Measurements from ENCODE around the gene GFRA1. TPM values are rescaled to one million over a fixed set of nuclear protein-coding genes. Genes with fewer than 3 reads are reported as not detected.
"Not testable (repeated sequence)": the region's sequence is repeated elsewhere in the genome, so short reads cannot be mapped to it uniquely, and the experiment has no call there.

The GFRA1 gene
- total RNA-seq, 4 donors from 2014 or later = 19.8 to 61.8 (median 25.2) TPM

DNA sequence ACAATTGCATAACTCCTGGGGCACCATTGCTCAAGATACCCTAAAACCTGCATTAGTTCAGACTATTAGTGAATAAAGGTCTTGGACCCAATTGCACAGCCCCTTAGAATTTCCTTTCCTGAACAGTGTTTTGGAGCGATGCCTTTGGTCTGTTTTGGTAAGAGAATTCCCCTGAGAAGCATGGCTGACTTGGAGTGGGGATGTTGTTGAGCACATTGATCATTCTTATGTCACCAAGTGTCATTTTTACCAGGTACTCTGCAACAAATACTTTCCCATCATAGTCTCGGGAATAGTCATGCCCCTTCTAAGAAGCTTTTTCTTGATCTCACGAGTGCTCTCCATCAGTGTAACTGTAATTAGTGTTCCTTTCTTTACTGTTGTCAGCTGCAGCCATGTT, 229.7 kb downstream of the GFRA1 start:
- 84% methylated on average over 3 of the region's 3 CpGs for WGBS
- DNase-seq (ENCODE audit: low spot score in 2 of 2) = no peak
- Histone ChIP-seq H3K4me1 (peaks cover 13% of the 10 kb centered on the region), H3K27me3 (no peaks in the 10 kb centered on the region), H3K27ac (no peak overlapping the region), H3K36me3 (no peaks in the 10 kb centered on the region), H3K9me3 (no peaks in the 10 kb centered on the region), H3K4me3 (no peak overlapping the region)
- TF ChIP-seq EP300 (IDR thresholded peaks at IDR 0.05) = no peak
- no peak for TF ChIP-seq POLR2A (IDR thresholded peaks at IDR 0.05)
- TF ChIP-seq, protein P1, sequence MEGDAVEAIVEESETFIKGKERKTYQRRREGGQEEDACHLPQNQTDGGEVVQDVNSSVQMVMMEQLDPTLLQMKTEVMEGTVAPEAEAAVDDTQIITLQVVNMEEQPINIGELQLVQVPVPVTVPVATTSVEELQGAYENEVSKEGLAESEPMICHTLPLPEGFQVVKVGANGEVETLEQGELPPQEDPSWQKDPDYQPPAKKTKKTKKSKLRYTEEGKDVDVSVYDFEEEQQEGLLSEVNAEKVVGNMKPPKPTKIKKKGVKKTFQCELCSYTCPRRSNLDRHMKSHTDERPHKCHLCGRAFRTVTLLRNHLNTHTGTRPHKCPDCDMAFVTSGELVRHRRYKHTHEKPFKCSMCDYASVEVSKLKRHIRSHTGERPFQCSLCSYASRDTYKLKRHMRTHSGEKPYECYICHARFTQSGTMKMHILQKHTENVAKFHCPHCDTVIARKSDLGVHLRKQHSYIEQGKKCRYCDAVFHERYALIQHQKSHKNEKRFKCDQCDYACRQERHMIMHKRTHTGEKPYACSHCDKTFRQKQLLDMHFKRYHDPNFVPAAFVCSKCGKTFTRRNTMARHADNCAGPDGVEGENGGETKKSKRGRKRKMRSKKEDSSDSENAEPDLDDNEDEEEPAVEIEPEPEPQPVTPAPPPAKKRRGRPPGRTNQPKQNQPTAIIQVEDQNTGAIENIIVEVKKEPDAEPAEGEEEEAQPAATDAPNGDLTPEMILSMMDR (IDR thresholded peaks at IDR 0.05) = no peak

DNA sequence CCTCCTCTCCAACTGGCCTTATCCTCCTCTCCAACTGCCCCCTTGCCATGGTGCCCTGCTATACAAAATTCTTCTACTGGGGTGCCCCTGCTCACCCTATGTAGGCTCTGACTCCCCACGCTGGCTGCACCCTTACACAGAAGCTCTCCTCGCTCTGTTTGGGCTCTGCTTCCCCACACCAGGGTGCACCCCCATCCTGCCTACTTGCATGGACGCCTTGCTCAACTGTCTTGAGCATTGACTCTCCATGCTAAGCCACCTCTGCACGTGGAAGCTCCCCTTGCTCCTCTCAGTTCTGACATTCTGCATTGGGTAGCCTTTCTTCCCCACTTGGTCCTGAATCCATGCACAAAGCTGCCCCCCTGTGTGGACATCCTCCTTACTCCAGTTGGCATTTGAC, 231.1 kb downstream of the GFRA1 start:
- peaks cover 14% of the 10 kb centered on the region for H3K4me1 ChIP-seq
- H3K4me3 ChIP-seq = no peak overlapping the region
- H3K27ac ChIP-seq = no peak overlapping the region
- no peak for TF ChIP-seq EP300 (IDR thresholded peaks at IDR 0.05)
- no peak for TF ChIP-seq POLR2A (IDR thresholded peaks at IDR 0.05)
- no peak for TF ChIP-seq POLR2AphosphoS5 (IDR thresholded peaks at IDR 0.05)
- TF ChIP-seq, protein P1 (IDR thresholded peaks at IDR 0.05) = no peak
- no peaks in the 10 kb centered on the region for H3K9me3 ChIP-seq
- no peaks in the 10 kb centered on the region for H3K36me3 ChIP-seq
- DNase-seq (ENCODE audit: low spot score in 2 of 2) = no peak
- H3K27me3 ChIP-seq = no peaks in the 10 kb centered on the region
- 94% methylated on average over 4 of the region's 4 CpGs for WGBS

DNA sequence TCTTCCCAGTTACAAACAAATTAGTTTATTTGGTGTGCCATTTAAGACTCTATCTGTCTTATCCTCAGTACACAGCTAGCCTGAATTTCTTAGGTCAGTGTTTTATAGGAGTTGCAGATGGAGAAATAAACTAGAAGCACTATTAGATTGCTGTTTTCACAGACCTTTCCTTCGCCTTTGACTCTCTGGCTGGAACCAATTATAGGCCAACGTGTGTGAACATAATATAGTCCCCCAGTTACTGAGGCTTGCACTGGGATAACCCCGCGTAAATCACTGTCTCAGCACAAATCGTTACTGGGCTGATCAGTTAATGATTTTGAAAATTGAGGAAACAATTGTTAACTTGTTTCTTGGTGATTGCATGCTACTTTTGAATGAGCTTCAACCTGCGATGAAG, 233.4 kb downstream of the GFRA1 start:
- TF ChIP-seq EP300 (IDR thresholded peaks at IDR 0.05) (no peak), POLR2A (IDR thresholded peaks at IDR 0.05) (no peak)
- TF ChIP-seq, protein P1 (IDR thresholded peaks at IDR 0.05) = no peak
- Histone ChIP-seq H3K27ac (no peak overlapping the region), H3K4me1 (peaks cover 8% of the 10 kb centered on the region), H3K9me3 (no peaks in the 10 kb centered on the region), H3K4me3 (no peak overlapping the region), H3K36me3 (no peaks in the 10 kb centered on the region), H3K27me3 (no peaks in the 10 kb centered on the region)
- no peak for DNase-seq (ENCODE audit: low spot score in 2 of 2)
- WGBS = 80% methylated on average over 6 of the region's 6 CpGs

GRCh38 chr10:116038259-116038658, 234.7 kb downstream of the GFRA1 start:
- WGBS = 35% methylated on average over 3 of the region's 3 CpGs
- no peak overlapping the region for H3K4me3 ChIP-seq
- peak in 1 of 2 donors; percentile 81 for DNase-seq (ENCODE audit: low spot score in 2 of 2)
- no peaks in the 10 kb centered on the region for H3K27me3 ChIP-seq
- H3K36me3 ChIP-seq = no peaks in the 10 kb centered on the region
- no peak overlapping the region for H3K27ac ChIP-seq
- TF ChIP-seq, protein P1 (IDR thresholded peaks at IDR 0.05) = no peak
- TF ChIP-seq POLR2AphosphoS5 (IDR thresholded peaks at IDR 0.05) = peak in 2 of 3 donors; percentile 68 to 88
- H3K9me3 ChIP-seq = no peaks in the 10 kb centered on the region
- H3K4me1 ChIP-seq = peaks cover 8% of the 10 kb centered on the region

GRCh38 chr10:116035406-116035805, 237.6 kb downstream of the GFRA1 start:
- not testable (repeated sequence) for H3K36me3 ChIP-seq; H3K27ac ChIP-seq; H3K4me3 ChIP-seq; H3K27me3 ChIP-seq; H3K9me3 ChIP-seq; H3K4me1 ChIP-seq; DNase-seq (ENCODE audit: low spot score in 2 of 2)

- 92% methylated on average over 2 of the region's 3 CpGs for WGBS
- no peaks in the 10 kb centered on the region for H3K4me1 ChIP-seq
- no peak overlapping the region for H3K4me3 ChIP-seq
- TF ChIP-seq EP300 (IDR thresholded peaks at IDR 0.05) (no peak), POLR2A (IDR thresholded peaks at IDR 0.05) (no peak)
- H3K36me3 ChIP-seq = no peaks in the 10 kb centered on the region
- no peaks in the 10 kb centered on the region for H3K27me3 ChIP-seq
- no peak overlapping the region for H3K27ac ChIP-seq
- no peaks in the 10 kb centered on the region for H3K9me3 ChIP-seq
- no peak for DNase-seq (ENCODE audit: low spot score in 2 of 2)
Observed at GRCh38 chr10:116030576-116030975, 242.4 kb downstream of the GFRA1 start.
